GM12878 (cell line): ENCODE data around the gene KRT222. TPM values are rescaled to one million over a fixed set of nuclear protein-coding genes. Genes with fewer than 3 reads are reported as not detected.

Experiments used
- ATAC-seq: fragments of 200-7000 bp; cut with Tn5 transposase; 3 replicates; pipeline ENCODE4 v1.9.1; 2020; ENCODE audit warnings: mild to moderate bottlenecking, moderate library complexity
- BruUV-seq: library from RNA; stranded (reverse); fragments of 400-500 nt; replicated peaks from 2 replicates; lab custom pipeline; 2021; lab: Mats Ljungman, UMichigan
- CTCF ChIA-PET: fragments of 300-600 bp; sonication (Branson Sonifier 250); formaldehyde crosslinking; extraction: SDS; loops from one replicate; lab custom pipeline; 2021; ENCODE audit warnings: inconsistent platforms; lab: Yijun Ruan, JAX
- POLR2A ChIA-PET: fragments of 350-600 bp; formaldehyde crosslinking; extraction: SDS; loops from one replicate; lab custom pipeline; 2021; ENCODE audit warnings: inconsistent platforms; lab: Charles Lee
- RAD21 ChIA-PET: fragments of 300-600 bp; sonication (Branson Sonifier 250); formaldehyde crosslinking; loops from one replicate; lab custom pipeline; 2023; ENCODE audit warnings: antibody characterized with exemption; ENCODE audit not compliant: unreplicated experiment; lab: Charles Lee
- SMC1A ChIA-PET: fragments of 300-600 bp; sonication (Branson Sonifier 250); formaldehyde crosslinking; loops from one replicate; lab custom pipeline; 2023; ENCODE audit not compliant: unreplicated experiment, uncharacterized antibody; lab: Charles Lee
- DNase-seq: peaks from one replicate; pipeline ENCODE4 v3.0.0-alpha.2; 2011; ENCODE audit warnings: low read depth, low spot score
- FAIRE-seq: peaks from 3 replicates; lab custom pipeline; 2011; peaks lifted over from hg19 to GRCh38; lab: Jason Lieb, UNC
- H2AFZ ChIP-seq: 2 replicates; pipeline ENCODE4 v1.6.0; 2011; ENCODE audit warnings: low read depth, low read length, control low read depth; ENCODE audit not compliant: control insufficient read depth
- H3K27ac ChIP-seq: 2 replicates; pipeline ENCODE4 v1.5.1; 2011; ENCODE audit warnings: control low read depth; ENCODE audit not compliant: control insufficient read depth, insufficient read depth
- H3K27me3 ChIP-seq, 2 experiments: replicated peaks in 1 of 2; 2 replicates each; pipeline versions ENCODE4 v1.6.0 to v1.6.1; 2011; ENCODE audit warnings: low read length in 1 of 2; ENCODE audit not compliant: control insufficient read depth in 2 of 2, insufficient read depth in 2 of 2
- H3K36me3 ChIP-seq, 2 experiments: 2 replicates each; pipeline ENCODE4 v1.5.1; 2011; ENCODE audit warnings: low read length in 1 of 2; ENCODE audit not compliant: control insufficient read depth in 2 of 2, insufficient read depth in 2 of 2
- H3K4me1 ChIP-seq: 2 replicates; pipeline ENCODE4 v1.6.1; 2011; ENCODE audit warnings: mild to moderate bottlenecking, low read length, moderate library complexity, mixed read lengths; ENCODE audit not compliant: control insufficient read depth, insufficient read depth
- H3K4me2 ChIP-seq: 2 replicates; pipeline ENCODE4 v1.6.0; 2011; ENCODE audit warnings: control low read depth; ENCODE audit not compliant: control insufficient read depth, insufficient read depth
- H3K4me3 ChIP-seq: fragments of 200-600 bp; sonication (generic); 2 replicates; pipeline ENCODE4 v1.5.1; 2016
- H3K79me2 ChIP-seq: 2 replicates; pipeline ENCODE4 v1.6.0; 2011; ENCODE audit warnings: low read length; ENCODE audit not compliant: control insufficient read depth, insufficient read depth
- H3K9ac ChIP-seq: 2 replicates; pipeline ENCODE4 v1.8.0; 2011; ENCODE audit warnings: low read length, control low read depth, mixed read lengths; ENCODE audit not compliant: control insufficient read depth, insufficient read depth
- H3K9me3 ChIP-seq: replicated peaks from 3 replicates; pipeline ENCODE4 v1.5.1; 2011; ENCODE audit warnings: mild to moderate bottlenecking, low read length; ENCODE audit not compliant: control insufficient read depth, insufficient read depth
- H4K20me1 ChIP-seq: 2 replicates; pipeline ENCODE4 v1.6.0; 2011; ENCODE audit not compliant: control insufficient read depth, insufficient read depth
- FOXM1 ChIP-seq: IDR thresholded peaks from 2 replicates; pipeline ENCODE4 v1.6.1; 2012; ENCODE audit warnings: low read depth, mild to moderate bottlenecking, inconsistent platforms, low read length, moderate library complexity
- JUND ChIP-seq: IDR thresholded peaks from 2 replicates; pipeline ENCODE4 v1.6.1; 2012; ENCODE audit warnings: low read depth, mild to moderate bottlenecking, low read length, improper control_type of control experiment, moderate library complexity
- KLF5 ChIP-seq: fragments of 450-650 bp; IDR thresholded peaks from 2 replicates; pipeline ENCODE4 v1.6.1; 2014; ENCODE audit warnings: mild to moderate bottlenecking; ENCODE audit not compliant: partially characterized antibody
- MEF2A ChIP-seq: IDR thresholded peaks from 2 replicates; pipeline ENCODE4 v1.6.1; 2011; ENCODE audit warnings: low read depth, mild to moderate bottlenecking, low read length, moderate library complexity; ENCODE audit not compliant: insufficient read depth
- MEF2B ChIP-seq: fragments of 450-650 bp; IDR thresholded peaks from 2 replicates; pipeline ENCODE4 v1.6.1; 2018; ENCODE audit warnings: mild to moderate bottlenecking, moderate library complexity; ENCODE audit not compliant: partially characterized antibody, poor library complexity, severe bottlenecking
- MTA2 ChIP-seq: fragments of 450-650 bp; IDR thresholded peaks from 2 replicates; pipeline ENCODE4 v1.6.1; 2016; ENCODE audit warnings: low read depth, mild to moderate bottlenecking, moderate library complexity
- PKNOX1 ChIP-seq: fragments of 450-650 bp; IDR thresholded peaks from 2 replicates; pipeline ENCODE4 v1.6.1; 2016; ENCODE audit warnings: mild to moderate bottlenecking
- POLR2A ChIP-seq: IDR thresholded peaks from 2 replicates; pipeline ENCODE4 v1.6.1; 2011; ENCODE audit warnings: low read depth, mild to moderate bottlenecking, low read length
- POLR2AphosphoS5 ChIP-seq: IDR thresholded peaks from 2 replicates; pipeline ENCODE4 v1.6.1; 2011; ENCODE audit warnings: mild to moderate bottlenecking, low read length, inconsistent platforms
- RFX5 ChIP-seq: IDR thresholded peaks from 2 replicates; pipeline ENCODE4 v1.6.1; 2011; ENCODE audit warnings: low read depth, low read length, improper control_type of control experiment
- SP1 ChIP-seq: IDR thresholded peaks from one replicate; pipeline ENCODE4 v1.6.1; 2011; ENCODE audit warnings: low read depth, low read length
- SREBF1 ChIP-seq: IDR thresholded peaks from 2 replicates; pipeline ENCODE4 v1.6.1; 2012; ENCODE audit warnings: mild to moderate bottlenecking, low read length
- ZNF24 ChIP-seq: fragments of 450-650 bp; IDR thresholded peaks from 2 replicates; pipeline ENCODE4 v1.6.1; 2017; ENCODE audit warnings: antibody characterized with exemption, mild to moderate bottlenecking
- WGBS: methylation state at CpG from one replicate; pipeline ENCODE4 v1.1.6; 2016; ENCODE audit warnings: low lambda C conversion rate; ENCODE audit not compliant: insufficient replicate concordance, insufficient coverage; ENCODE audit errors: missing lambda C conversion rate; 5-methylcytosine and 5-hydroxymethylcytosine counted together
- in situ Hi-C: fragments of 300-500 bp; cut with MboI; formaldehyde crosslinking; loops from 9 replicates; pipeline ENCODE4 v1.14.3; 2018; ENCODE audit warnings: mixed read lengths
- intact Hi-C: fragments of 100-400 bp; cut with micrococcal nuclease; formaldehyde crosslinking; loops from one replicate; pipeline ENCODE4 v1.14.2; 2022; ENCODE audit not compliant: unreplicated experiment
- polyA plus RNA-seq, 11 experiments: library from polyadenylated mRNA; depleted of rRNA in 4 of 11; unstranded in 6 of 11; stranded (reverse) in 5 of 11; fragments of >200 nt; fragmentation: Nextera tagmentation in 4 of 11; fragmentation: Illumina TruSeq in 1 of 11; extraction: Ambion mirVana in 4 of 11; extraction: Trizol in 1 of 11; gene quantifications; 1 replicate in 1 of 11; 2 replicates in 10 of 11; pipeline versions ENCODE4 v1.2.1 to v1.2.3, GENCODE V29; 2011 to 2016; ENCODE audit warnings: inconsistent platforms in 2 of 11, missing spikeins in 2 of 11, low read depth in 1 of 11
- total RNA-seq, 4 experiments: library from RNA; depleted of rRNA in 3 of 4; stranded (reverse); fragments of >200 nt in 3 of 4; fragmentation: Illumina TruSeq in 1 of 4; extraction: Trizol in 1 of 4; gene quantifications; 2 replicates each; pipeline versions ENCODE4 v1.2.1 to v1.2.3, GENCODE V29; 2013 to 2021

Gene KRT222
- total and polyA plus RNA-seq, 10 of the 15 experiments (the other 5 are each of a cell fraction or from before 2014, with no cell fraction given): 0.21 to 6.4 (median 0.54) TPM; not detected in 1

- POLR2A ChIA-PET: interaction anchor here (0.5 to 7.9 kb wide), 5 partner anchors 9 to 1969 kb away, joined by 3 to 117 read pairs (median 6); partner anchors contain the start of gene CCR7
- in situ Hi-C loops (loop anchor here (10.0 kb wide), 1 partner anchor 1053 kb away; no protein-coding TSS in a partner anchor), intact Hi-C loops (no loop called here)
- DNase-seq: no peak
- Histone ChIP-seq H3K4me2 (no peak overlapping the region), H3K79me2 (no peaks in the 10 kb centered on the region), H3K4me1 (peaks cover 30% of the 10 kb centered on the region), H4K20me1 (no peaks in the 10 kb centered on the region), H3K36me3 (no peaks in the 10 kb centered on the region), H3K9ac (no peak overlapping the region), H3K9me3 (no peaks in the 10 kb centered on the region), H3K27ac (no peak overlapping the region), H2AFZ (no peak overlapping the region), H3K27me3 (no peaks in the 10 kb centered on the region), H3K4me3 (no peak overlapping the region)
- ATAC-seq: no peak
- TF ChIP-seq MEF2A: no peak
- peak; percentile 47; the same call in 1 of the 2 replicates for TF ChIP-seq PKNOX1
- no TSS peak for BruUV-seq
- no peak for FAIRE-seq
- SMC1A ChIA-PET: interaction anchor here (1.1 to 5.1 kb wide), 7 partner anchors 8 to 79 kb away, joined by 3 to 139 read pairs (median 3); no protein-coding TSS in a partner anchor
- WGBS: 70% methylated on average over 7 of the region's 7 CpGs
- RAD21 ChIA-PET: interaction anchor here (0.9 to 7.9 kb wide), 7 partner anchors 8 to 69 kb away, joined by 3 to 229 read pairs (median 4); partner anchors contain the start of gene CCR7
- CTCF ChIA-PET: interaction anchor here (0.6 to 11.9 kb wide), 4 partner anchors 8 to 169 kb away, joined by 3 to 193 read pairs (median 136); no protein-coding TSS in a partner anchor
Observed at GRCh38 chr17:40611840-40612474, 53.0 kb downstream of the KRT222 start.

- no peaks in the 10 kb centered on the region for H3K36me3 ChIP-seq
- intact Hi-C loops: no loop called here
- POLR2A ChIA-PET: interaction anchor here (0.6 to 7.9 kb wide), 5 partner anchors 7 to 62 kb away, joined by 3 to 117 read pairs (median 4); partner anchors contain the start of gene CCR7
- RAD21 ChIA-PET: interaction anchor here (0.8 to 7.9 kb wide), 7 partner anchors 7 to 77 kb away, joined by 3 to 229 read pairs (median 4); partner anchors contain the start of gene CCR7
- no peak for FAIRE-seq
- CTCF ChIA-PET: interaction anchor here (0.6 to 11.9 kb wide), 5 partner anchors 43 to 306 kb away, joined by 3 to 193 read pairs (median 3); no protein-coding TSS in a partner anchor
- no peaks in the 10 kb centered on the region for H4K20me1 ChIP-seq
- H3K79me2 ChIP-seq: no peaks in the 10 kb centered on the region
- no peak overlapping the region for H3K27ac ChIP-seq
- ATAC-seq: peak; percentile 32
- no peak overlapping the region for H3K4me2 ChIP-seq
- 0% methylated on average over 2 of the region's 2 CpGs for WGBS
- no peak overlapping the region for H3K4me3 ChIP-seq
- H3K27me3 ChIP-seq: no peaks in the 10 kb centered on the region
- no peak for DNase-seq
- H3K9me3 ChIP-seq: no peaks in the 10 kb centered on the region
- BruUV-seq: no TSS peak
- no peak overlapping the region for H3K9ac ChIP-seq
- H3K4me1 ChIP-seq: peaks cover 14% of the 10 kb centered on the region
- no peak overlapping the region for H2AFZ ChIP-seq
- in situ Hi-C loops: loop anchor here (10.0 kb wide), 1 partner anchor 1054 kb away; no protein-coding TSS in a partner anchor
- SMC1A ChIA-PET: interaction anchor here (0.6 to 3.1 kb wide), 11 partner anchors 8 to 113 kb away, joined by 3 to 14 read pairs (median 3); no protein-coding TSS in a partner anchor
- no peak for TF ChIP-seq SREBF1
- TF ChIP-seq FOXM1: no peak
- TF ChIP-seq POLR2AphosphoS5: no peak
- TF ChIP-seq RFX5: no peak
- no peak for TF ChIP-seq ZNF24
- TF ChIP-seq KLF5: no peak
- TF ChIP-seq SP1: no peak
- TF ChIP-seq MTA2: peak; percentile 71; the same call in 1 of the 2 replicates
- no peak for TF ChIP-seq POLR2A
- TF ChIP-seq PKNOX1: peak; percentile 26; the same call in 1 of the 2 replicates
- peak; percentile 40 for TF ChIP-seq MEF2B
- TF ChIP-seq JUND: no peak
Observed at GRCh38 chr17:40610359-40610758, 54.6 kb downstream of the KRT222 start.
